Left ventricle myocardium superior (tissue), 1 donor: Measurements from ENCODE around the gene CHD6. TPM values are rescaled to one million over a fixed set of nuclear protein-coding genes. Genes with fewer than 3 reads are reported as not detected.

Source experiments
- ATAC-seq: fragments of 200-7000 bp; cut with Tn5 transposase; one replicate; pipeline ENCODE4 v1.9.1; 2020; ENCODE audit warnings: mild to moderate bottlenecking, moderate library complexity
- DNase-seq: peaks from one replicate; pipeline ENCODE4 v3.0.0-alpha.2; 2020
- intact Hi-C: fragments of 100-400 bp; cut with micrococcal nuclease; formaldehyde crosslinking; loops from one replicate; pipeline ENCODE4 v1.11.0; 2022
- total RNA-seq: library from RNA; stranded (reverse); fragmentation: NEBNext Ultra II Directional; extraction: Animal tissue kit (Norgen Biotek cat#: 25700); gene quantifications from one replicate; pipeline ENCODE4 v1.2.1, GENCODE V29; 2021
- donor health status: DM: no; HTN: yes; CAD: no; lungs with severe emphysema.

The CHD6 gene
- total RNA-seq, 1 donor from 2014 or later, result 36.8 TPM

DNA sequence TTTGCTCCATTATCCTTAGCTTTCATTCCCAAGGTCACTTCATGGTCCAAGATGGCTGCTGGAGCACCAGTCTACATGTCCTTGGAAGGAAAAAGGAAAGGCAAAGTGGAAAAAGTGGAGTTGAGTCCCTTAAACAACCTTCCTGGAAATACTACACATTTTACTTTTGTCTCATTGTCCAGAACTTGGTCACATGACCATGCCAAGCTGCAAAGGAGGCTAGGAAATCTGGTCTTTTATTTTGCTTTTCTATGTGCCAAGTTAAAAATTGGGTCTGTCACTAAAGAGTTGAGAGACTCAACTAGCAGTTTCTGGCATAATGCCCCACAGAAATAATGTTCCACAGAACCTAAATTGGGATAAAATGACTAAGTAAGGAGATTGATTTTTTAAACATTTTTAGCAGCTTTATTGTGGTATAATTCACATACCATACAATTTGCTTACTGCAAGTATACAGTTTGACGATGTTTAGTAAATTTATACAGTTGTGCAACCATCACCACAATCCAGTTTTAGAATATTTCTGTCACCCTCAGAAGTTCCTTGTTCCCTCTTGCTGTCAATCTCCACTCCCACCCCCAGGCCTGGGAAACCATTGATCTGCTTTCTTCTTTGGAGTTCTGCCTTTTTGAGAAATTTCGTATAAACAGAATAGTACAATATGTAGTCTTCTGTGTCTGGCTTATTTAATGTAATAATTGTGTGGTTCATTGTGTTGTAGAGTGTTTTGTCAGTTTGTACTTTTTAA lies 5.6 kb upstream of the CHD6 start:
- intact Hi-C loops, result loop anchor here (10.0 kb wide), 1 partner anchor 149 kb away; no protein-coding TSS in a partner anchor
- DNase-seq (no peak), ATAC-seq (no peak)

GRCh38 chr20:41622584-41622983 lies 4.4 kb upstream of the CHD6 start:
- intact Hi-C loops, result loop anchor here (10.0 kb wide), 1 partner anchor 148 kb away; no protein-coding TSS in a partner anchor
- ATAC-seq (no peak), DNase-seq (no peak)

DNA sequence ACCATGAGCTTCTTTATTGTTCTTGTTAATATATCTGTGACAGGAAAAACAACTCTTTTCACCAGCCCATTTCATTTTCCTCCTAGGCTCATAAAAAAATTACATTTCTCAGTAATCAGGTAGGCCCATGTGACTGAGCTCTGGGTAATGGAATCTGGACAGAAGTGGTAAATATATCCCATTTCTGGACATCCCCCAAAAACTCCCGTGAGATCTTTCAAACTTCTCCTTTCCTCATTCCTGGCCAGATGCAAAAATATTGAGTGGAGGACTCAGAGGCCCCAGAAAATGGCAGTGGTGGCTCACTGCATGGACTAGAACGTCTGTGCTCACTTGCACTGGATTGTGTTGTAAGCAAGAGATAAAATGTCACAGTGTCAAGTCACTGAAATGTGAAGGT lies 3.8 kb upstream of the CHD6 start:
- DNase-seq (no peak), ATAC-seq (no peak)
- intact Hi-C loops, result loop anchor here (10.0 kb wide), 1 partner anchor 147 kb away; no protein-coding TSS in a partner anchor

- intact Hi-C loops, result loop anchor here (10.0 kb wide), 1 partner anchor 147 kb away; no protein-coding TSS in a partner anchor
These were observed 3.2 kb upstream of the CHD6 start for GRCh38 chr20:41621421-41621820.

DNA sequence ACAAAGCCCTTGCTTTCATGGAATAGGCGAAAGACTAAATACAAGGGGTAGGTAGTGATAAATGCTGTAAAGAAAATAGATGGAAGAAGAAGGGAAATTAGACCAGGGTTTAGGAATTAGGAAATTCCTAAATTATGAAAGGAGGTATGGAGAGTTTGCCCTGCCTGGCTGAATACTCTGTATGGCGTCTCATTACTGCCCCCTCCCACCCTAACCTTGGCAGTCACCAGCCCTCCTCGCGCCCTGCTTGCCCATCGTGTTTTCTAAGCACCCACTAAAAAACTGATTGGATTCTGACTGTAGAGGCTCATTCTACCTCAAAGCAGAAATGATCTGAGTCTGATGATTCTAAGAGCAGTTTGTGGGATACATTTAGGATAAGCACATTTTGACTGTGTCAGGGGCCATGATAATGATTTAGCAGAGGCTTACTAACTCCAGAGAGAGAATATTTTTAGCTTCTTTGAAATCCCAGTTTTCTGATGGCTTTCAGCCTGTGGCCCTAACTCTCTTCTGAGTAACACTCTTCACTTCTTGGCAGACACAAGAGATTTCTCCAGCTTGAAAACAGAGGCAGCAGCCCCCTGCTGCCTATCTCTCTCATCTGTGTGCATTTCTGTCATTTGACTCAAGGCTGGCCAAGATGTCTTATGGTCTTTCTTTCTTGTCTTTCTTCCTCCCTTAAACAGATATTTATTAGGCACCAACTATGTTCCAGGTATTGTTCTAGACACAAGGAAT lies 1.4 kb upstream of the CHD6 start:
- ATAC-seq (no peak), DNase-seq (no peak)
- intact Hi-C loops, result loop anchor here (10.0 kb wide), 1 partner anchor 145 kb away; no protein-coding TSS in a partner anchor

More at GRCh38 chr20:41621421-41621820, 3.2 kb upstream of the CHD6 start:
- DNase-seq (no peak), ATAC-seq (no peak)

- no peak for DNase-seq
- intact Hi-C loops, result no loop called here
- ATAC-seq, result peak; percentile 1
These were observed 682 bp upstream of the CHD6 start for GRCh38 chr20:41618807-41619311.

GRCh38 chr20:41617059-41617901 lies 897 bp downstream of the CHD6 start:
- intact Hi-C loops, result no loop called here
- ATAC-seq (peak; percentile 6), DNase-seq (peak; percentile 56)

DNA sequence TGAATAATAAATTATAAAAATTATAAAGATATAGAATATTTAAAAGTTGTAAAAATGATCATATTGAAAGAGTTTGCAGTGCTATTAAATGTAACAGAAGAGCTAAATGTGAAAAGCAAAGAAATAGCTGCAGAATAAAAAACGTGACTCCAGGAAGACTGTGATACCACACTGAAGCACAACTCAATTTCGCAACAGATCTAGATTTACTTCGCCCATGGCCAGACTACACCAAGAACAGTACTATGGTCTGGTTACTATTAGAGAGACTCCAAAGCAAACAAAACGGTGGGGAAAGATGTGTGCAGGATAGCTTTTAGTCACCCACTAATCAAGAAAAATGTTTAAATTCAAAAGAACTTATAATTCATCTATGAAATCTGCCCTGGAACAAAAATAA lies 1.9 kb downstream of the CHD6 start:
- DNase-seq (no peak), ATAC-seq (no peak)
- intact Hi-C loops, result no loop called here

- DNase-seq (no peak), ATAC-seq (no peak)
- intact Hi-C loops, result no loop called here
These were observed 2.5 kb downstream of the CHD6 start for GRCh38 chr20:41615676-41616075.

GRCh38 chr20:41615110-41615509 lies 3.1 kb downstream of the CHD6 start:
- no peak for ATAC-seq
- intact Hi-C loops, result no loop called here

DNA sequence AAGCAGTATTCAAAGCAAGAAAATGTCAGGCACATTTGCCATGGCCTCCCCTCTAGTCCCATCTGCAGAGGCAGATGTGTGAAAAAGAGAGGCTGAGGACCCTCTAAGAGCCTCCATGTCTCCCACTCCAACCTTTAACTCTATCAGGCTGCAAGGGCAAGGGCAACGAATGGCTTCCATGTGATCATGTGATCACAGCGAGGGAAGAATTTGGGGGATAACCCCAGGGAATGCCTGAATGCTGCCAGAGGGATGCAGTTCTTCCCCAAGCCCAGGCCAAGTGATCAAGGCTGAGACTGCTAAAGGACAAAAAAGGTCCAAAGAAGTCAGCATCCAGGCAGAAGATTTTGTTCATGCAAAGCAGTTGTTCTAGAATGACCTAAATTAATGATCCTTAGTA lies 4.9 kb downstream of the CHD6 start:
- no peak for ATAC-seq
- no peak for DNase-seq
- intact Hi-C loops, result no loop called here

More at GRCh38 chr20:41615110-41615509, 3.1 kb downstream of the CHD6 start:
- DNase-seq, result no peak

DNA sequence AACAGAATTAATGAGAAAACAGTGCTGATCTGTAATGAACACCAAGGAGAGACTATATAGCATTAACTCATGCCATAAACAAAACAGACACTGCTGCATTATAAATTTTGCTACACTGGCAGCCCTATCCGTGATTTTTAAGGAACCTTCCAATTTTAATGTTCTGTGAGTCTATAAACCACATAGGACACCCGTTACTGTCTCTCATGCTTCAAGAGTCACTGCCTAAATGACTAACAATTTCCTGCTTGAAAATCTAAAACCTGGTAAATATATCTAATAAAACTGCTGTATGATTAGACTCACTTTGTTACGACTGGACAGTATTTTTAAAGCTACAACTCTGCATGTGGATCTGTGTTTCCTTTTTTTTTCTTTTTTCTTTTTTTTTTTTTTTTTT lies 8.7 kb downstream of the CHD6 start:
- no peak for DNase-seq
- intact Hi-C loops, result no loop called here

DNA sequence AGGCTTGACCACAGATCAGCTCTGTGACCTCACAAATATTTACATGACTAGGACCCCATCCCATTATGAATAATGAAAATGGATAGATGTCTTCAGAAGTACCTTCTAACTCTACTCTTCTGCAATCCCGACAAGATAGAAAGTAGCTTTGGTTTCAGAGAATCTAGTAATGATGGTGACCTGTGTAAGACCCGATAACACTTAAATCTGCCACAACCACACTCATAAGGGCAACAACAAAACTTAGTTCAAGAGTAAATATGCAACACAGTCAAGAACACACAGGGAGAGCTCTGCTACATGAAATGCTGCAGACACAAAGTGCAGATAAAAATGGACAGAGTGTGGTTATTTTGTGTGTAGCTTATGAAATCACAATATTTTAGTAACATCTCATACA lies 9.6 kb downstream of the CHD6 start:
- intact Hi-C loops, result no loop called here

More for the DNA sequence above, 8.7 kb downstream of the CHD6 start:
- no peak for ATAC-seq

GRCh38 chr20:41607791-41608190 lies 10.4 kb downstream of the CHD6 start:
- no peak for DNase-seq
- intact Hi-C loops, result no loop called here
- no peak for ATAC-seq

More for the DNA sequence above, 9.6 kb downstream of the CHD6 start:
- no peak for ATAC-seq
- no peak for DNase-seq

- DNase-seq, result no peak
- intact Hi-C loops, result no loop called here
- no peak for ATAC-seq
These were observed 14.2 kb downstream of the CHD6 start for GRCh38 chr20:41604002-41604401.

GRCh38 chr20:41601742-41602141 lies 16.4 kb downstream of the CHD6 start:
- DNase-seq (no peak), ATAC-seq (peak; percentile 69)
- intact Hi-C loops, result no loop called here

DNA sequence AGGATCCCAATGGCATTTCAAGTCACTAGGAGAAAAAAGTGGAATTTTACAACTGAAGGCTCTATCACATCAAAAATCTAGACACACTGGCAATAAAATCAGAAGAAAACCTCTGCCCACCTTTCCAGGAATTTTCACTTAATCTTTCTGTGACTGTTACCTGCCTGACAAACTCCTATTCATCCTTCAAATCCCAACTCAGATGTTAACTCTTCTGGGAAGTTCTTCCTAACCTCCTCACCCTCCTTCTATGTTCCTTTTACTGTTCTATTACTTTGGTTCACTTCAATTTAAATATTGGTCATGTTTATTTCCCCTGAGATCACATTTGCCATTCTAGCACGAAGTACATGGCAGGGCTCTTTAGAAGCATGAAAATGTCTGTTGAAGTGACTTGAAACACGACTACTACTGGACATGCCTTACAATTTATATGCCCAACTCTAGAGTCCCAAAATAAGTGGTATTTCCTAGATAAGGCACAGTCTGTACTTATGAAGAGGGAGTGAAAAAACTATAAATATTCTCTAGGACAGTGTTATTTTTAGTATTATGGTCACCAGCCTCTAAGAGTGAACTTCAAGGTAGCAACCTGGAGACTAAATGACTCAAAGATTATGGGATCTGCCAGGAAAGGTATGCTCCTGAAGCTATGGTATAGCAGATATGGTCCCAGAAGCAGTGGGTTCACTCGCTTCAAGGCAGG lies 17.1 kb downstream of the CHD6 start:
- ATAC-seq (peak; percentile 90), DNase-seq (no peak)
- intact Hi-C loops, result no loop called here

DNA sequence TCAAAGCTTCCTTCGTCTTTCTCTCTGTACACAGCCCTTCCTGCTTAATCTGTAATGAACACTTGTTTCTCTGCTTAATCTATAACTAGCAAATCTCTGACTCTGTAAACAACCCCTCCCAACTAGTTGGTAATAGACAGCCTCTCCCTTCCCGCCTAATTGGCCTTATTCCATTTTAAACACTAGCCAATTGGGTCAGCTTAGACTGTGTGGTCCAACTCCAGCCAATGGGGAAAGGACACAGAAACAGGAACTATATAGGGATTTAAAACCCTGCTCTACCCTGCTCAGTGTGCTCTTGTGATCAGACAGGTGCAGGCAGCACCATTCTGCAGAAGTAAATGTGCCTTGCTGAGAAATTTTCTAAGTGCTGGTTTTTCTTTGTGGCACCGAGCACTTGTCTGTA lies 18.5 kb downstream of the CHD6 start:
- intact Hi-C loops, result no loop called here
- DNase-seq, result no peak
- no peak for ATAC-seq

DNA sequence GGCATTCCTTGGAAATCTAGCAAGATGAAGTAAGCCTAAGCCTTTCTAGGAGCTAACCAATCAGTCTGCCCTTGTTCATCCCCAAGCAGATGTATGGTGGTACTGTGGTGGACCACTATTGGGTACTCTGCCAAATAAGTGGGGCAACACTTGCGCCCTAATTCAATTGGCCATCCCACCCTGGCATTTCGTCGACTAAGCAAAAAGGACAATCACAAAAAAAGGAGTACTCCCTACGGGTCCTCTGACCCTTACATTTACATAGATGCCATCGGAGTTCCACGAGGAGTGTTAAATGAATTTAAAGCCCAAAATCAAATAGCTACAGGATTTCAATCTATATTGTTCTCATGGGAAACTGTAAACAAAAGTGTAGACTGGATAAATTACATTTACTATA lies 19.5 kb downstream of the CHD6 start:
- intact Hi-C loops, result no loop called here
- no peak for ATAC-seq
- no peak for DNase-seq
